ENCODE data around the gene KLK7.

KLK7 gene

GRCh38 chr19:50983625-50984292, at the start of gene KLK7:
TSS of gene KLK7 (minus strand) at chr19:50983917. CDS start at chr19:50982399, 1,518 bp downstream.
- DNase-seq = no peak

GRCh38 chr19:51031880-51032225, 48.1 kb upstream of the KLK7 start:
- DNase-seq = no peak

- no peak for DNase-seq
Observed at GRCh38 chr19:51031220-51031879, 47.6 kb upstream of the KLK7 start.

- DNase-seq = no peak
Observed at GRCh38 chr19:51030631-51031030, 46.9 kb upstream of the KLK7 start.

- no peak for DNase-seq
Observed at GRCh38 chr19:51029718-51030117, 46.0 kb upstream of the KLK7 start.

- DNase-seq = no peak
Observed at GRCh38 chr19:51027873-51028272, 44.2 kb upstream of the KLK7 start.

- DNase-seq = no peak
Observed at GRCh38 chr19:51027126-51027806, 43.5 kb upstream of the KLK7 start.

GRCh38 chr19:51026554-51026831, 42.8 kb upstream of the KLK7 start, which contains the start of gene KLK11:
TSS of gene KLK11 (minus strand) at chr19:51026616. CDS start at chr19:51025631, 985 bp downstream.
- no peak for DNase-seq

- no peak for DNase-seq
Observed at GRCh38 chr19:51025809-51026553, 42.3 kb upstream of the KLK7 start.

- DNase-seq = no peak
Observed at GRCh38 chr19:51025401-51025800, 41.7 kb upstream of the KLK7 start.

- DNase-seq = no peak
Observed at GRCh38 chr19:51024924-51025323, 41.2 kb upstream of the KLK7 start.

GRCh38 chr19:51023946-51024345, 40.2 kb upstream of the KLK7 start:
- DNase-seq = no peak

- no peak for DNase-seq
Observed at GRCh38 chr19:51022526-51022925, 38.8 kb upstream of the KLK7 start.

GRCh38 chr19:51020988-51021651, 37.4 kb upstream of the KLK7 start:
- peak; percentile 33 for DNase-seq

- DNase-seq = no peak
Observed at GRCh38 chr19:51019544-51019925, 35.8 kb upstream of the KLK7 start, which contains the start of gene KLK10. TSS of gene KLK10 (minus strand) at chr19:51019709. CDS start at chr19:51019130, 579 bp downstream.

- no peak for DNase-seq
Observed at GRCh38 chr19:51018745-51019543, 35.2 kb upstream of the KLK7 start.

GRCh38 chr19:51016798-51017683, 33.3 kb upstream of the KLK7 start:
- no peak for DNase-seq

GRCh38 chr19:51015691-51016267, 32.1 kb upstream of the KLK7 start:
- DNase-seq = no peak

- DNase-seq = no peak
Observed at GRCh38 chr19:51014242-51014641, 30.5 kb upstream of the KLK7 start.

GRCh38 chr19:51012661-51013190, 29.0 kb upstream of the KLK7 start:
- DNase-seq = no peak
